ENCODE measurements around the gene DISP1. TPM values are rescaled to one million over a fixed set of nuclear protein-coding genes. Genes with fewer than 3 reads are reported as not detected.

The DISP1 gene
- total RNA-seq, 5 donors from 2014 or later (not counting 1 experiment from before 2014, with no cell fraction given), result 2.7 to 4.5 (median 3.1) TPM

DNA sequence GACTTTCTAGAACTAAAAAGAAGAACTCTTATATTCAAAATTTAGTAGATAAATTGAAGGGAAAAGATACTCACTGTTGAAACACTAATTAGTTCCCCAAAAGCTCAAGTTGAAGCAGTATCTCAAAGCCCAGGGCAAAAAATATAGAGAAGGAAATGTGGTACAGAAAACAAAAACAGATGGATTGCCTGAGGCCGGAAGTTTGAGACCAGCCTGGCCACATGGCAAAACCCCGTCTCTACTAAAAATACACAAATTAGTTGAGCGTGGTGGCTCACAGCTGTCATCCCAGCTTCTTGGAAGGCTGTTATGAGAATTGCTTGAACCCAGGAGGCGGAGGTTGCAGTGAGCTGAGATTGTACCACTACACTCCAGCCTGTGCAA lies 41.9 kb upstream of the DISP1 start:
- H3K27me3 ChIP-seq (replicated peaks in 1 of 2; ENCODE audit: control insufficient read depth in 2 of 2, extremely low read depth in 1 of 2, insufficient read depth in 2 of 2, low read length in 1 of 2), result peaks cover 0 to 3% of the 10 kb centered on the region in 2 experiments
- no peaks in the 10 kb centered on the region for H3K9me3 ChIP-seq
- Mint-ChIP-seq H3K27ac (peak overlapping the region; percentile 35 to 79), H3K27me3 (peaks cover 3 to 12% of the 10 kb centered on the region in 2 donors), H3K36me3 (peaks cover 8% of the 10 kb centered on the region), H3K4me3 (peak overlapping the region in 1 of 3 donors; percentile 62), H3K9me3 (peaks cover 7 to 13% (median 11%) of the 10 kb centered on the region in 3 donors), H3K4me1 (peaks cover 13 to 23% (median 19%) of the 10 kb centered on the region in 3 donors)
- H3K36me3 ChIP-seq (ENCODE audit: control insufficient read depth in 2 of 2, extremely low read depth in 1 of 2, insufficient read depth in 1 of 2, low read length in 1 of 2), result no peaks in the 10 kb centered on the region
- peaks cover 4 to 16% of the 10 kb centered on the region in 2 experiments for H3K4me1 ChIP-seq (ENCODE audit: control insufficient read depth in 1 of 2, extremely low read depth in 1 of 2, insufficient read depth in 2 of 2, low read length in 2 of 2)
- peak overlapping the region; percentile 19 for H3K27ac ChIP-seq (ENCODE audit: low read length)
- ChIA-PET CTCF (no interaction called here), POLR2A (no interaction called here)
- no peak overlapping the region for H3K4me3 ChIP-seq (ENCODE audit: control insufficient read depth in 1 of 2, extremely low read depth in 1 of 2, low read length in 1 of 2)
- DNase-seq (peak in 3 of 35 experiments; percentile 2 to 15 (median 3)), ATAC-seq (replicated peaks in 1 of 4) (peak in 2 of 4 experiments; percentile 27 to 58)
- WGBS (ENCODE audit: insufficient coverage), result no CpG with 5 or more reads among the region's 4 CpGs

DNA sequence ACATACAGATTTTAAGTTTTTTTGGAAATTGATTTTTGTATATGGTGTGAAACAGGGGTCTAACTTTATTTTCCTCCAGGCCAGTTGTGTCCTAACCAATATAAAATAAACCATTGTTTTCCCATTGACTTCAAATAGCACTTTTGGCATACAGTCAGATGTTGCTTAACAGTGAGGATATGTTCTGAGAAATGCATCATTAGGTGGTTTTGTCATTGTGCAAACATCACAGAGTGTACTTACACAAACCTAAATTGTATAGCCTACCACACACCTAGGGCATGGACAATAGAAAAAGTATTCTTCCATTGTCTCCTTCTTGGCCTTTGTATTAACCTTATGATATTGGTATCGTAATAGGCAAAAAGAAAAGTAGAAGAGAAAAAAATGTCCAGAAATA lies 37.4 kb upstream of the DISP1 start:
- no peaks in the 10 kb centered on the region for H3K9me3 Mint-ChIP-seq
- peaks cover 0 to 6% of the 10 kb centered on the region in 2 experiments for H3K4me1 ChIP-seq (ENCODE audit: control insufficient read depth in 1 of 2, extremely low read depth in 1 of 2, insufficient read depth in 2 of 2, low read length in 2 of 2)
- no CpG with 5 or more reads among the region's 1 CpG for whole genome bisulfite sequencing (ENCODE audit: insufficient coverage)
- no peak overlapping the region for H3K4me3 ChIP-seq (ENCODE audit: control insufficient read depth in 1 of 2, extremely low read depth in 1 of 2, low read length in 1 of 2)
- POLR2A ChIA-PET, result interaction anchor here in 1 of 2 donors (0.7 kb wide), 1 partner anchor 60 kb away, joined by 5 read pairs; no protein-coding TSS in a partner anchor
- no peak for ATAC-seq (replicated peaks in 1 of 4)
- no peaks in the 10 kb centered on the region for H3K9me3 ChIP-seq
- no peak overlapping the region for H3K4me3 Mint-ChIP-seq
- no peak overlapping the region for H3K27ac Mint-ChIP-seq
- no peak overlapping the region for H3K27ac ChIP-seq (ENCODE audit: low read length)
- no peaks in the 10 kb centered on the region for H3K36me3 ChIP-seq (ENCODE audit: control insufficient read depth in 2 of 2, extremely low read depth in 1 of 2, insufficient read depth in 1 of 2, low read length in 1 of 2)
- H3K27me3 Mint-ChIP-seq, result peaks cover 7 to 11% of the 10 kb centered on the region in 2 donors
- peaks cover 0 to 5% of the 10 kb centered on the region in 2 experiments for H3K27me3 ChIP-seq (replicated peaks in 1 of 2; ENCODE audit: control insufficient read depth in 2 of 2, extremely low read depth in 1 of 2, insufficient read depth in 2 of 2, low read length in 1 of 2)
- CTCF ChIA-PET, result no interaction called here
- DNase-seq, result no peak
- H3K36me3 Mint-ChIP-seq, result no peaks in the 10 kb centered on the region
- H3K4me1 Mint-ChIP-seq, result peaks cover 9 to 12% (median 11%) of the 10 kb centered on the region in 3 donors

- CTCF ChIA-PET, result no interaction called here
- Histone ChIP-seq H3K27me3 (replicated peaks in 1 of 2; ENCODE audit: control insufficient read depth in 2 of 2, extremely low read depth in 1 of 2, insufficient read depth in 2 of 2, low read length in 1 of 2) (peaks cover 0 to 3% of the 10 kb centered on the region in 2 experiments), H3K9me3 (no peaks in the 10 kb centered on the region), H3K4me1 (ENCODE audit: control insufficient read depth in 1 of 2, extremely low read depth in 1 of 2, insufficient read depth in 2 of 2, low read length in 2 of 2) (peaks cover 0 to 3% of the 10 kb centered on the region in 2 experiments), H3K27ac (ENCODE audit: low read length) (no peak overlapping the region), H3K4me3 (ENCODE audit: control insufficient read depth in 1 of 2, extremely low read depth in 1 of 2, low read length in 1 of 2) (no peak overlapping the region), H3K36me3 (ENCODE audit: control insufficient read depth in 2 of 2, extremely low read depth in 1 of 2, insufficient read depth in 1 of 2, low read length in 1 of 2) (no peaks in the 10 kb centered on the region)
- Mint-ChIP-seq H3K27me3 (peaks cover 7 to 11% of the 10 kb centered on the region in 2 donors), H3K4me1 (peaks cover 4 to 7% (median 6%) of the 10 kb centered on the region in 3 donors), H3K27ac (no peak overlapping the region), H3K4me3 (no peak overlapping the region), H3K9me3 (no peaks in the 10 kb centered on the region), H3K36me3 (no peaks in the 10 kb centered on the region)
- 80% methylated on average over 2 of the region's 2 CpGs for WGBS (ENCODE audit: insufficient coverage)
- POLR2A ChIA-PET, result no interaction called here
- ATAC-seq (replicated peaks in 1 of 4) (no peak), DNase-seq (no peak)
Observed at GRCh38 chr1:222777977-222778376, 36.9 kb upstream of the DISP1 start.

DNA sequence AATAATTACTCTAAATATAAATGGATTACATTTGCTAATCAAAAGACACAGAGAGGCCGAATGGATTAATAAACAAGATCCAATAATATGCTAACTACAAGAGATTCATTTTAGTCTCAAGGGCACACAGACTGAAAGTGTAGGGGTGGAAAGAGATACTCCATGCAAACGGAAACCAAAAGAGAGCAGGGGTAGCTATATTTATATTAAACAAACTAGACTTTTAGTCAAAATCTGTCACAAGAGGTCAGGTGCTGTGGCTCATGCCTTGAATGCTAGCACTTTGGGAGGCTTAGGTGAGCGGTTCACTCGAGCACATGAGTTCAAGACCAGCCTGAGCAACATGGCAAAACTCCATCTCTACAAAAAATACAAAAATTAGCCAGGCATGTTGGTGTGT lies 33.6 kb upstream of the DISP1 start:
- CTCF ChIA-PET, result no interaction called here
- Histone ChIP-seq H3K27me3 (replicated peaks in 1 of 2; ENCODE audit: control insufficient read depth in 2 of 2, extremely low read depth in 1 of 2, insufficient read depth in 2 of 2, low read length in 1 of 2) (peaks cover 0 to 3% of the 10 kb centered on the region in 2 experiments), H3K27ac (ENCODE audit: low read length) (no peak overlapping the region), H3K4me3 (ENCODE audit: control insufficient read depth in 1 of 2, extremely low read depth in 1 of 2, low read length in 1 of 2) (no peak overlapping the region), H3K4me1 (ENCODE audit: control insufficient read depth in 1 of 2, extremely low read depth in 1 of 2, insufficient read depth in 2 of 2, low read length in 2 of 2) (no peaks in the 10 kb centered on the region), H3K36me3 (ENCODE audit: control insufficient read depth in 2 of 2, extremely low read depth in 1 of 2, insufficient read depth in 1 of 2, low read length in 1 of 2) (no peaks in the 10 kb centered on the region), H3K9me3 (no peaks in the 10 kb centered on the region)
- Mint-ChIP-seq H3K9me3 (no peaks in the 10 kb centered on the region), H3K27ac (no peak overlapping the region), H3K4me3 (no peak overlapping the region), H3K27me3 (peaks cover 7 to 9% of the 10 kb centered on the region in 2 donors), H3K4me1 (no peaks in the 10 kb centered on the region), H3K36me3 (no peaks in the 10 kb centered on the region)
- POLR2A ChIA-PET, result no interaction called here
- WGBS (ENCODE audit: insufficient coverage), result no CpG with 5 or more reads among the region's 4 CpGs
- DNase-seq (no peak), ATAC-seq (replicated peaks in 1 of 4) (no peak)

GRCh38 chr1:222783051-222783450 lies 31.8 kb upstream of the DISP1 start:
- no peaks in the 10 kb centered on the region for H3K4me1 Mint-ChIP-seq
- no peak for ATAC-seq (replicated peaks in 1 of 4)

GRCh38 chr1:222784371-222784770 lies 30.5 kb upstream of the DISP1 start:
- H3K4me1 ChIP-seq (ENCODE audit: control insufficient read depth in 1 of 2, extremely low read depth in 1 of 2, insufficient read depth in 2 of 2, low read length in 2 of 2), result no peaks in the 10 kb centered on the region
- no peak overlapping the region for H3K4me3 ChIP-seq (ENCODE audit: control insufficient read depth in 1 of 2, extremely low read depth in 1 of 2, low read length in 1 of 2)
- peaks cover 7 to 10% of the 10 kb centered on the region in 2 donors for H3K27me3 Mint-ChIP-seq
- H3K9me3 Mint-ChIP-seq, result no peaks in the 10 kb centered on the region
- DNase-seq (no peak), ATAC-seq (replicated peaks in 1 of 4) (no peak)
- POLR2A ChIA-PET, result no interaction called here
- H3K36me3 Mint-ChIP-seq, result no peaks in the 10 kb centered on the region
- H3K36me3 ChIP-seq (ENCODE audit: control insufficient read depth in 2 of 2, extremely low read depth in 1 of 2, insufficient read depth in 1 of 2, low read length in 1 of 2), result no peaks in the 10 kb centered on the region
- H3K4me3 Mint-ChIP-seq, result no peak overlapping the region
- no peaks in the 10 kb centered on the region for H3K4me1 Mint-ChIP-seq
- no peak overlapping the region for H3K27ac ChIP-seq (ENCODE audit: low read length)
- CTCF ChIA-PET, result interaction anchor here in 1 of 2 donors (0.6 kb wide), 1 partner anchor 31 kb away, joined by 3 read pairs; no protein-coding TSS in a partner anchor
- H3K9me3 ChIP-seq, result no peaks in the 10 kb centered on the region
- no peak overlapping the region for H3K27ac Mint-ChIP-seq
- WGBS (ENCODE audit: insufficient coverage), result 100% methylated on average over 1 of the region's 3 CpGs
- H3K27me3 ChIP-seq (replicated peaks in 1 of 2; ENCODE audit: control insufficient read depth in 2 of 2, extremely low read depth in 1 of 2, insufficient read depth in 2 of 2, low read length in 1 of 2), result peaks cover 0 to 3% of the 10 kb centered on the region in 2 experiments

More at GRCh38 chr1:222783051-222783450, 31.8 kb upstream of the DISP1 start:
- H3K9me3 ChIP-seq, result no peaks in the 10 kb centered on the region
- Mint-ChIP-seq H3K27me3 (peaks cover 7 to 10% of the 10 kb centered on the region in 2 donors), H3K4me3 (no peak overlapping the region), H3K27ac (no peak overlapping the region), H3K9me3 (no peaks in the 10 kb centered on the region), H3K36me3 (no peaks in the 10 kb centered on the region)
- POLR2A ChIA-PET, result no interaction called here
- peaks cover 0 to 3% of the 10 kb centered on the region in 2 experiments for H3K27me3 ChIP-seq (replicated peaks in 1 of 2; ENCODE audit: control insufficient read depth in 2 of 2, extremely low read depth in 1 of 2, insufficient read depth in 2 of 2, low read length in 1 of 2)
- no peak overlapping the region for H3K27ac ChIP-seq (ENCODE audit: low read length)
- no peaks in the 10 kb centered on the region for H3K36me3 ChIP-seq (ENCODE audit: control insufficient read depth in 2 of 2, extremely low read depth in 1 of 2, insufficient read depth in 1 of 2, low read length in 1 of 2)
- no peak overlapping the region for H3K4me3 ChIP-seq (ENCODE audit: control insufficient read depth in 1 of 2, extremely low read depth in 1 of 2, low read length in 1 of 2)
- CTCF ChIA-PET, result interaction anchor here in 1 of 2 donors (0.7 kb wide), 1 partner anchor 38 kb away, joined by 4 read pairs; no protein-coding TSS in a partner anchor
- no peaks in the 10 kb centered on the region for H3K4me1 ChIP-seq (ENCODE audit: control insufficient read depth in 1 of 2, extremely low read depth in 1 of 2, insufficient read depth in 2 of 2, low read length in 2 of 2)
- DNase-seq, result no peak
